GM19468 (cell line): ENCODE measurements around the gene PAPLN.
"Not testable (repeated sequence)": the region's sequence is repeated elsewhere in the genome, so short reads cannot be mapped to it uniquely, and the experiment has no call there.

ENCODE experiments used
- ATAC-seq: cut with Tn5 transposase; IDR thresholded peaks from one replicate; pipeline ENCODE4 v1.9.1; 2021; ENCODE audit warnings: mild to moderate bottlenecking, moderate library complexity, moderate number of reproducible peaks; ENCODE audit not compliant: unreplicated experiment; ENCODE audit errors: extremely low read depth

Gene PAPLN

GRCh38 chr14:73283608-73284379 is 46.5 kb downstream of the PAPLN start:
- ATAC-seq = no peak

- ATAC-seq = no peak
Observed at GRCh38 chr14:73285979-73286378, 48.7 kb downstream of the PAPLN start.

GRCh38 chr14:73286598-73286997 is 49.3 kb downstream of the PAPLN start:
- ATAC-seq = no peak

GRCh38 chr14:73287071-73287470 is 49.8 kb downstream of the PAPLN start:
- no peak for ATAC-seq

GRCh38 chr14:73289308-73289707 is 52.0 kb downstream of the PAPLN start:
- no peak for ATAC-seq

- ATAC-seq = no peak
Observed at GRCh38 chr14:73289729-73290128, 52.4 kb downstream of the PAPLN start.

- ATAC-seq = no peak
Observed at GRCh38 chr14:73290279-73290678, 53.0 kb downstream of the PAPLN start.

GRCh38 chr14:73293782-73294781 is 56.8 kb downstream of the PAPLN start:
- ATAC-seq = no peak

- no peak for ATAC-seq
Observed at GRCh38 chr14:73295198-73295796, 58.0 kb downstream of the PAPLN start.

- no peak for ATAC-seq
Observed at GRCh38 chr14:73305499-73305898, 68.2 kb downstream of the PAPLN start.

- no peak for ATAC-seq
Observed at GRCh38 chr14:73307261-73307660, 70.0 kb downstream of the PAPLN start.

GRCh38 chr14:73309207-73309606 is 71.9 kb downstream of the PAPLN start:
- not testable (repeated sequence) for ATAC-seq

GRCh38 chr14:73311708-73312030 is 74.4 kb downstream of the PAPLN start:
- ATAC-seq = no peak

- no peak for ATAC-seq
Observed at GRCh38 chr14:73312687-73313086, 75.4 kb downstream of the PAPLN start.

GRCh38 chr14:73313151-73313550 is 75.8 kb downstream of the PAPLN start:
- no peak for ATAC-seq

GRCh38 chr14:73323896-73324399 is 86.6 kb downstream of the PAPLN start:
- no peak for ATAC-seq
